Measurements from ENCODE around the gene FICD. TPM values are rescaled to one million over a fixed set of nuclear protein-coding genes. Genes with fewer than 3 reads are reported as not detected.

The FICD gene
- total and polyA plus RNA-seq, 10 donors, result 1.1 to 12.7 (median 7.7) TPM

GRCh38 chr12:108516511-108517275 is 1.6 kb downstream of the FICD start:
- intact Hi-C loops (cut with DNase I; ENCODE audit: low total_unique reads), result no loop called here
- Histone ChIP-seq H3K9me3 (no peaks in the 10 kb centered on the region), H3K4me3 (peak overlapping the region in 1 of 8 donors; percentile 89), H3K36me3 (peaks cover 0 to 50% (median 42%) of the 10 kb centered on the region in 6 donors), H3K27ac (peak overlapping the region in 1 of 8 donors; percentile 90), H3K4me1 (peaks cover 8 to 44% (median 23%) of the 10 kb centered on the region in 6 donors), H3K27me3 (replicated peaks in 1 of 7) (no peaks in the 10 kb centered on the region)
- TF ChIP-seq POLR2A (IDR thresholded peaks at IDR 0.05), result no peak
- peak in 1 of 3 donors; percentile 52 for TF ChIP-seq POLR2AphosphoS5 (IDR thresholded peaks at IDR 0.05)
- no peak for DNase-seq
- WGBS, 5 donors, result 89 to 92% (median 91%) methylated on average over 17 to 23 of the region's 23 CpGs

DNA sequence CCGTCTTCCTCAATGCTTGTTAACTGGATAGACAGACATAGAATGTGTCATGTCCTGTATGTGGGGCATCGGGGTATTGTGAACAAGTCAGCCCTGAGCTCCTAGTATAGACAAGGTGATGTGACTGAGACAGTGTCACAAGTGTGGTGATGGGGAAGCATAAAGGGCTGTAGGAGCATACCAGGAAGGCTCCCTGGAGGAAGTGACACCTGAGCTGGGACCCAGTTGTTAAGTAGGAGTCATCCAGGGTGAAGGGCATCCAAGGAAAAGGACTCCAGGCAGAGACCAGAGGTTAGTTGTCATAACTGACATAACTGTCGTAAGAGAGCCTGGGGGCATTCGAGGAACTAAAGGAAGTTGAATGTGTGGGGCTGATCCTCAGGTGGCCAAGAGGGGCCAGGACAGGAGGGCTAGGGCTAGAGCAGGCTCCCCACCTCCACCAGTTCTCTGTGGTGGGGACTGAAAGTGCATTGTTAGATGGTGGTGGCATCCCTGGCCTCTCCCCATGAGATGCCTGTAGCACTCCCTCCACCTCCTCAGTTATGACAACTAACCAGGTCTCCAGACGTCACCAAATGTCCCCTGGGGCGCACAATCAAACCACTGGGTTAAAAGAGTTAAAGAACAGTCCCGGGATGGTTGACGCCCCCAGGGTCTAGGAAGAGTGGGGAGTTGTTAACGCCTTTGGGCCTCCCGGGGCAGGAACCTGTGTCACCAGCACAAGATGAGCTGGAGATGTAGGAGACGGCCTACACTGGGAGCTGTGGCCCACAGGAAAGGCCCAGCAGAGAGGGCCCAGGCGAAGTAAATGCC is 2.4 kb downstream of the FICD start:
- Histone ChIP-seq H3K4me3 (no peak overlapping the region), H3K27me3 (replicated peaks in 1 of 7) (no peaks in the 10 kb centered on the region), H3K36me3 (peaks cover 0 to 58% (median 49%) of the 10 kb centered on the region in 6 donors), H3K9me3 (no peaks in the 10 kb centered on the region), H3K27ac (no peak overlapping the region), H3K4me1 (peaks cover 8 to 36% (median 16%) of the 10 kb centered on the region in 6 donors)
- no peak for TF ChIP-seq POLR2A (IDR thresholded peaks at IDR 0.05)
- TF ChIP-seq POLR2AphosphoS5 (IDR thresholded peaks at IDR 0.05), result peak in 1 of 3 donors; percentile 0
- TF ChIP-seq, protein P1, sequence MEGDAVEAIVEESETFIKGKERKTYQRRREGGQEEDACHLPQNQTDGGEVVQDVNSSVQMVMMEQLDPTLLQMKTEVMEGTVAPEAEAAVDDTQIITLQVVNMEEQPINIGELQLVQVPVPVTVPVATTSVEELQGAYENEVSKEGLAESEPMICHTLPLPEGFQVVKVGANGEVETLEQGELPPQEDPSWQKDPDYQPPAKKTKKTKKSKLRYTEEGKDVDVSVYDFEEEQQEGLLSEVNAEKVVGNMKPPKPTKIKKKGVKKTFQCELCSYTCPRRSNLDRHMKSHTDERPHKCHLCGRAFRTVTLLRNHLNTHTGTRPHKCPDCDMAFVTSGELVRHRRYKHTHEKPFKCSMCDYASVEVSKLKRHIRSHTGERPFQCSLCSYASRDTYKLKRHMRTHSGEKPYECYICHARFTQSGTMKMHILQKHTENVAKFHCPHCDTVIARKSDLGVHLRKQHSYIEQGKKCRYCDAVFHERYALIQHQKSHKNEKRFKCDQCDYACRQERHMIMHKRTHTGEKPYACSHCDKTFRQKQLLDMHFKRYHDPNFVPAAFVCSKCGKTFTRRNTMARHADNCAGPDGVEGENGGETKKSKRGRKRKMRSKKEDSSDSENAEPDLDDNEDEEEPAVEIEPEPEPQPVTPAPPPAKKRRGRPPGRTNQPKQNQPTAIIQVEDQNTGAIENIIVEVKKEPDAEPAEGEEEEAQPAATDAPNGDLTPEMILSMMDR (IDR thresholded peaks at IDR 0.05 in 8 of 11, conservative IDR thresholded peaks at IDR 0.05 in 3 of 11), result no peak
- intact Hi-C loops (cut with DNase I; ENCODE audit: low total_unique reads), result no loop called here
- no peak for DNase-seq
- WGBS, 5 donors, result 81 to 92% (median 85%) methylated on average over 10 to 12 of the region's 12 CpGs

GRCh38 chr12:108518101-108518715 is 3.1 kb downstream of the FICD start:
- H3K4me3 ChIP-seq, result no peak overlapping the region
- intact Hi-C loops (cut with DNase I; ENCODE audit: low total_unique reads), result no loop called here
- H3K36me3 ChIP-seq, result peaks cover 0 to 65% (median 57%) of the 10 kb centered on the region in 6 donors
- WGBS, 5 donors, result 94 to 97% (median 95%) methylated on average over 21 to 24 of the region's 24 CpGs
- TF ChIP-seq POLR2A (IDR thresholded peaks at IDR 0.05) (no peak), POLR2AphosphoS5 (IDR thresholded peaks at IDR 0.05) (peak in 1 of 3 donors; percentile 13)
- no peaks in the 10 kb centered on the region for H3K9me3 ChIP-seq
- DNase-seq, result no peak
- H3K27me3 ChIP-seq (replicated peaks in 1 of 7), result no peaks in the 10 kb centered on the region
- H3K27ac ChIP-seq, result no peak overlapping the region
- H3K4me1 ChIP-seq, result peaks cover 8 to 35% (median 16%) of the 10 kb centered on the region in 6 donors

DNA sequence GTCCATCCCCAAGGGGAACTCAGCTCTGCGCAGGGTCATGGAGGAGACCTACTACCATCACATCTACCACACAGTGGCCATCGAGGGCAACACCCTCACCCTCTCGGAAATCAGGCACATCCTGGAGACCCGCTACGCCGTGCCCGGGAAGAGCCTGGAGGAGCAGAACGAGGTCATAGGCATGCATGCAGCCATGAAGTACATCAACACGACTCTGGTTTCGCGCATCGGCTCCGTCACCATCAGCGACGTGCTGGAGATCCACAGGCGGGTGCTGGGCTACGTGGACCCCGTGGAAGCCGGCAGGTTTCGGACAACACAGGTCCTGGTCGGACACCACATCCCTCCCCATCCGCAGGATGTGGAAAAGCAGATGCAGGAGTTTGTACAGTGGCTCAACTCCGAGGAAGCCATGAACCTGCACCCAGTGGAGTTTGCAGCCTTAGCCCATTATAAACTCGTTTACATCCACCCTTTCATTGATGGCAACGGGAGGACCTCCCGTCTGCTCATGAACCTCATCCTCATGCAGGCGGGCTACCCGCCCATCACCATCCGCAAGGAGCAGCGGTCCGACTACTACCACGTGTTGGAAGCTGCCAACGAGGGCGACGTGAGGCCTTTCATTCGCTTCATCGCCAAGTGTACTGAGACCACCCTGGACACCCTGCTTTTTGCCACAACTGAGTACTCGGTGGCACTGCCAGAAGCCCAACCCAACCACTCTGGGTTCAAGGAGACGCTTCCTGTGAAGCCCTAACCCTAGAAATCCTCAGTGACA is 3.8 kb downstream of the FICD start:
- TF ChIP-seq POLR2AphosphoS5 (IDR thresholded peaks at IDR 0.05) (peak; percentile 5 to 59 (median 47)), POLR2A (IDR thresholded peaks at IDR 0.05) (no peak)

GRCh38 chr12:108519558-108519957 is 4.5 kb downstream of the FICD start:
- H3K27ac ChIP-seq, result no peak overlapping the region
- intact Hi-C loops (cut with DNase I; ENCODE audit: low total_unique reads), result no loop called here
- no peaks in the 10 kb centered on the region for H3K27me3 ChIP-seq (replicated peaks in 1 of 7)
- TF ChIP-seq POLR2AphosphoS5 (IDR thresholded peaks at IDR 0.05) (no peak), POLR2A (IDR thresholded peaks at IDR 0.05) (no peak)
- TF ChIP-seq, protein P1 (IDR thresholded peaks at IDR 0.05 in 8 of 11, conservative IDR thresholded peaks at IDR 0.05 in 3 of 11), result no peak
- H3K36me3 ChIP-seq, result peaks cover 2 to 78% (median 70%) of the 10 kb centered on the region in 6 donors
- H3K9me3 ChIP-seq, result no peaks in the 10 kb centered on the region
- no peak for DNase-seq
- WGBS, 5 donors, result 68 to 78% (median 72%) methylated on average over 4 of the region's 4 CpGs
- peaks cover 6 to 28% (median 14%) of the 10 kb centered on the region in 6 donors for H3K4me1 ChIP-seq
- no peak overlapping the region for H3K4me3 ChIP-seq

More for the DNA sequence above, 3.8 kb downstream of the FICD start:
- DNase-seq, result no peak
- no peaks in the 10 kb centered on the region for H3K27me3 ChIP-seq (replicated peaks in 1 of 7)
- peaks cover under 1 to 72% (median 64%) of the 10 kb centered on the region in 6 donors for H3K36me3 ChIP-seq
- peaks cover 8 to 35% (median 16%) of the 10 kb centered on the region in 6 donors for H3K4me1 ChIP-seq
- H3K9me3 ChIP-seq, result no peaks in the 10 kb centered on the region
- intact Hi-C loops (cut with DNase I; ENCODE audit: low total_unique reads), result no loop called here
- no peak overlapping the region for H3K27ac ChIP-seq
- WGBS, 5 donors, result 92 to 96% (median 94%) methylated on average over 34 to 39 of the region's 39 CpGs
- no peak overlapping the region for H3K4me3 ChIP-seq
